ENCODE results near the gene RASA3. TPM values are rescaled to one million over a fixed set of nuclear protein-coding genes. Genes with fewer than 3 reads are reported as not detected.

The RASA3 gene
- total and polyA plus RNA-seq, 2 of the 4 experiments (the other 2 are of a cell fraction) = 21.0 to 31.4 TPM

- Histone ChIP-seq H3K27me3 (ENCODE audit: control insufficient read depth, insufficient read depth, low read length) (no peaks in the 10 kb centered on the region), H3K4me3 (ENCODE audit: insufficient read depth, low read depth, low read length) (no peak overlapping the region), H4K91ac (ENCODE audit: insufficient read depth, low read depth, low read length) (no peak overlapping the region), H4K20me1 (ENCODE audit: insufficient read depth, low read length) (peaks cover 84% of the 10 kb centered on the region), H2BK120ac (ENCODE audit: low read depth, low read length) (no peak overlapping the region), H2AFZ (replicated peaks; ENCODE audit: low read length, poor library complexity) (no peak overlapping the region), H3K9me3 (ENCODE audit: control insufficient read depth, insufficient read depth, low read length) (no peaks in the 10 kb centered on the region), H2BK15ac (ENCODE audit: low read depth, low read length) (no peak overlapping the region), H3K9me1 (ENCODE audit: insufficient read depth, low read length) (peaks cover 16% of the 10 kb centered on the region), H3K4me1 (ENCODE audit: control insufficient read depth, insufficient read depth, low read length) (peaks cover 41% of the 10 kb centered on the region), H2AK9ac (replicated peaks; ENCODE audit: low read depth, low read length, poor library complexity) (peak overlapping the region; percentile 36), H2BK5ac (ENCODE audit: low read depth, low read length, poor library complexity, severe bottlenecking) (no peak overlapping the region), H3K23ac (ENCODE audit: low read depth, low read length) (no peak overlapping the region), H4K8ac (ENCODE audit: low read depth in 2 of 2, low read length in 2 of 2) (peak overlapping the region in 1 of 2 experiments; percentile 47; a peak in 1 of 4 replicates), H3K56ac (ENCODE audit: extremely low read depth, insufficient read depth, low read length) (no peak overlapping the region), H4K5ac (ENCODE audit: low read depth, low read length) (no peak overlapping the region), H3K18ac (ENCODE audit: low read depth, low read length) (no peak overlapping the region), H3K36me3 (ENCODE audit: control insufficient read depth, insufficient read depth, low read length) (peaks cover 7% of the 10 kb centered on the region), H2AK5ac (ENCODE audit: low read depth, low read length) (peak overlapping the region; percentile 15; the same call in 1 of the 2 replicates), H3K27ac (ENCODE audit: insufficient read depth, low read length) (0 out of 2 replicates have a peak overlapping the region, but pooled peaks have one; percentile 11), H3K9ac (ENCODE audit: low read depth, low read length) (no peak overlapping the region), H3K4me2 (ENCODE audit: low read depth, low read length) (no peak overlapping the region), H3K4ac (ENCODE audit: low read depth, low read length) (no peak overlapping the region), H3K14ac (replicated peaks; ENCODE audit: low read depth, low read length) (no peak overlapping the region), H3K79me1 (ENCODE audit: low read depth in 1 of 2, low read length in 2 of 2) (peaks cover 6 to 68% of the 10 kb centered on the region in 2 experiments; a peak in 3 of 4 replicates), H2BK20ac (ENCODE audit: low read depth, low read length) (no peak overlapping the region)
- dilution Hi-C loops (cut with HindIII; ENCODE audit: low sequenced_read_pairs, unreplicated experiment) (no loop called here), in situ Hi-C loops (cut with MboI; ENCODE audit: low sequenced_read_pairs) (no loop called here), intact Hi-C loops (cut with micrococcal nuclease) (no loop called here)
- ATAC-seq (ENCODE audit: low read depth) (no peak), DNase-seq (no peak)
- 97% methylated on average over 5 of the region's 18 CpGs; no CpG with 5 or more reads in 1 of the 2 experiments for WGBS, 2 experiments (ENCODE audit: extremely low coverage in 2 of 2, insufficient read length in 1 of 2)
- no TSS peak for BruUV-seq (replicated peaks)
- POLR2A ChIA-PET (ENCODE audit: unreplicated experiment) = no interaction called here
- CTCF ChIA-PET = no interaction called here
- TF ChIP-seq USF2 (IDR thresholded peaks at IDR 0.05; ENCODE audit: low read depth, low read length) (no peak), RFX5 (IDR thresholded peaks at IDR 0.05; ENCODE audit: low read depth, low read length) (no peak), RAD21 (IDR thresholded peaks at IDR 0.05; ENCODE audit: low read length) (no peak), SMC3 (IDR thresholded peaks at IDR 0.05; ENCODE audit: low read depth, low read length) (no peak), MAZ (IDR thresholded peaks at IDR 0.05; ENCODE audit: borderline replicate concordance, low read depth, low read length) (no peak), ELK1 (IDR thresholded peaks at IDR 0.05; ENCODE audit: borderline replicate concordance, low read depth, low read length) (no peak)
Observed at GRCh38 chr13:114102131-114102520, 30.3 kb downstream of the RASA3 start.

Data from IMR-90 (cell line).